ENCODE results near the gene TMEM236.

TMEM236 gene

DNA sequence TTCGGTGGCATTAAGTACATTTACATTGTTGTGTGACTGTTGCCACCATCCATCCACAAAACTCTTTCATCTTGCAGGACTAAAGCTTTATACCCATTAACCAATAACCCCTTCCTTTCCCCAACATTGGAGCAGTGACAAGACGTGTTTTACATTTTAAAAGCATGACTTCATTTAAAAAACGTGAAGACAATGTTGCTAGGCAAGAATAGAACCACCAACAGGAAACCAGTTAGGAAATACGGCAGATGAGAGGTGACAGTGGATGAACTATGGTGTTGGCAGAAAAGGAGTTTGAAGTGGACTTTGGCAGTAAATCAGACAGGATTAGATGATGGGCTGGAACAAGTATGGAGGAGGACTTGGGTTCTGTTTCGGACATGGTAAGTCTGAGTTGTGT is 17.0 kb downstream of the TMEM236 start:
- H3K4me3 ChIP-seq (ENCODE audit: low read depth, low read length) = no peak overlapping the region
- TF ChIP-seq, protein P1, sequence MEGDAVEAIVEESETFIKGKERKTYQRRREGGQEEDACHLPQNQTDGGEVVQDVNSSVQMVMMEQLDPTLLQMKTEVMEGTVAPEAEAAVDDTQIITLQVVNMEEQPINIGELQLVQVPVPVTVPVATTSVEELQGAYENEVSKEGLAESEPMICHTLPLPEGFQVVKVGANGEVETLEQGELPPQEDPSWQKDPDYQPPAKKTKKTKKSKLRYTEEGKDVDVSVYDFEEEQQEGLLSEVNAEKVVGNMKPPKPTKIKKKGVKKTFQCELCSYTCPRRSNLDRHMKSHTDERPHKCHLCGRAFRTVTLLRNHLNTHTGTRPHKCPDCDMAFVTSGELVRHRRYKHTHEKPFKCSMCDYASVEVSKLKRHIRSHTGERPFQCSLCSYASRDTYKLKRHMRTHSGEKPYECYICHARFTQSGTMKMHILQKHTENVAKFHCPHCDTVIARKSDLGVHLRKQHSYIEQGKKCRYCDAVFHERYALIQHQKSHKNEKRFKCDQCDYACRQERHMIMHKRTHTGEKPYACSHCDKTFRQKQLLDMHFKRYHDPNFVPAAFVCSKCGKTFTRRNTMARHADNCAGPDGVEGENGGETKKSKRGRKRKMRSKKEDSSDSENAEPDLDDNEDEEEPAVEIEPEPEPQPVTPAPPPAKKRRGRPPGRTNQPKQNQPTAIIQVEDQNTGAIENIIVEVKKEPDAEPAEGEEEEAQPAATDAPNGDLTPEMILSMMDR (IDR thresholded peaks at IDR 0.05; ENCODE audit: insufficient read depth, low read depth, low read length, missing control alignments) = no peak
- no peak for DNase-seq (ENCODE audit: low read depth)

DNA sequence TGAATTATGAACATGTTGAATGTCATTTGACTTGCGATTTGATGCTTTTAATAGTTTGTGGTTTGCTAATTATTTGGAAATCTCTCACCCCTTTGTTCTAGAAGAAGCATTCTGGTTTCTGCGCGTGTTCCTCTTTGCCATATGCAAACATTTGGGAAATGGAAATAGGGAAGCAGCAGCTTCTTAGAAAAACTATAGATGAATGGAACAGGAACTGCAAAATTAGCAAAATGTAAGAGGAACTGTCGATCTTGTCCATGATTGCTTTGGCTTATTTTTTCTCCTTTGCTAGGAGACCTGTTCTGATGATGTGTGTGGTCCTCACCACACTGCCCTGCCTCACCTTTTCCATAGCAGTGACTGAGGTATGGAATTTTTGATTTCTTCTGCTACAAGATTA is 19.0 kb downstream of the TMEM236 start:
- DNase-seq (ENCODE audit: low read depth) = no peak
- no peak overlapping the region for H3K4me3 ChIP-seq (ENCODE audit: low read depth, low read length)
- TF ChIP-seq, protein P1 (IDR thresholded peaks at IDR 0.05; ENCODE audit: insufficient read depth, low read depth, low read length, missing control alignments) = no peak

DNA sequence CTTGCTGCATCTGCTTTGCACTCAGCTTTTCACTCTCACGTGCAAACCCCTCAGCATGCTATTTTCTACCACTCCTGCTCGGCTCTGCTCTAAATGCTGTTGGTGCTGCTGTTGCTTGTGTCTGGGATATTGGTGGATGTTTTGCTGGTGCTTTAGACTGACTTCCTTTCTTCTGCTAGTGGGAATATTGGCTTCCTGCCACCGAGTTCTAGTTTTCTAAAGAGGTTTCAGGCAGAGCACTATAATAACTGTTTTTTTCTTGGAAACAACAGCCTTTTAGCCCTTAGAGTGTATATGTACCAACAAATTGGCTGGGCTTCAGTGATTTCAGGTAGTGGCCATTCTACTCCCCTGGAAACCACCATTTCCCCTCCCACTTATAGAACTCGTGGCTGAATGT is 27.8 kb downstream of the TMEM236 start:
- TF ChIP-seq, protein P1 (IDR thresholded peaks at IDR 0.05; ENCODE audit: insufficient read depth, low read depth, low read length, missing control alignments) = no peak
- H3K4me3 ChIP-seq (ENCODE audit: low read depth, low read length) = no peak overlapping the region
- no peak for DNase-seq (ENCODE audit: low read depth)

DNA sequence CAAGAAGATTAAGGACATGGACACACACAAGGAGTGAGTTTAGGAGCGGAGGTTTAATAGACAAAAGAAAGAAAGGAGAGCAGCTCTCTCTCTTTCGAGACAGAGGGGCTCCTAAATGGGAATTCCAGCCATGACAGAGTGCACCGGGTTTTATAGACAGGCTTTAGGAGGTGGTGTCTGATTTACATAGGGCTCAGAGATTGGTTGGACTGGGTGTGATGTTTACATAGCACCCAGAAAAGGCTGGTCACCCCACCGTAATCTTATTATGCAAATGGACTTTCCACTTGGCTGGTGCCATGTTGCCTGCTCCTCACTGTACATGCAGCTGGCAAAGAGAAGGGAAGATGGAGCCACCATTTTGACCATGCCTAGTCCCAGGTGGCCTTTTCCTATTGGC is 28.7 kb downstream of the TMEM236 start:
- TF ChIP-seq, protein P1 (IDR thresholded peaks at IDR 0.05; ENCODE audit: insufficient read depth, low read depth, low read length, missing control alignments) = no peak
- DNase-seq (ENCODE audit: low read depth) = no peak
- no peak overlapping the region for H3K4me3 ChIP-seq (ENCODE audit: low read depth, low read length)

DNA sequence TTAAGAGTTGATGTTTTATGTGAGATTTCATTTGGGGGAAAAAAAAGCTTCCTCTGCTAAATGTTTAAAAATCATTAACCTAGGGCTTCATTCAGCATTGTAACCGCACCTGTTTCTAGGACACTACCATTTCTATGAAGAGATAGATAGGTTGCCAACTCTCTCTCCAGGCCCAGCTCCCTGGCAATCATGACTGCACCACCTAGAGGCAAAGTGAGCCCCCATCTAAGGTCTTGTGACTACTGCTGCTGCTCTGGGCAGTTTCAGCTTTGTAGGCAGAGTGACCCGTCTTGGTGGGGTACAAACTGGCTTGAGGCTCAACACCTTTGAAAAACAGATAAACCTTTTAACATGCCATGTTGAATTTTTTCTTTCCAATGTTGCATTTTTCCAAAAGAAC is 29.9 kb downstream of the TMEM236 start:
- TF ChIP-seq, protein P1 (IDR thresholded peaks at IDR 0.05; ENCODE audit: insufficient read depth, low read depth, low read length, missing control alignments) = no peak
- peak; percentile 6 for DNase-seq (ENCODE audit: low read depth)

DNA sequence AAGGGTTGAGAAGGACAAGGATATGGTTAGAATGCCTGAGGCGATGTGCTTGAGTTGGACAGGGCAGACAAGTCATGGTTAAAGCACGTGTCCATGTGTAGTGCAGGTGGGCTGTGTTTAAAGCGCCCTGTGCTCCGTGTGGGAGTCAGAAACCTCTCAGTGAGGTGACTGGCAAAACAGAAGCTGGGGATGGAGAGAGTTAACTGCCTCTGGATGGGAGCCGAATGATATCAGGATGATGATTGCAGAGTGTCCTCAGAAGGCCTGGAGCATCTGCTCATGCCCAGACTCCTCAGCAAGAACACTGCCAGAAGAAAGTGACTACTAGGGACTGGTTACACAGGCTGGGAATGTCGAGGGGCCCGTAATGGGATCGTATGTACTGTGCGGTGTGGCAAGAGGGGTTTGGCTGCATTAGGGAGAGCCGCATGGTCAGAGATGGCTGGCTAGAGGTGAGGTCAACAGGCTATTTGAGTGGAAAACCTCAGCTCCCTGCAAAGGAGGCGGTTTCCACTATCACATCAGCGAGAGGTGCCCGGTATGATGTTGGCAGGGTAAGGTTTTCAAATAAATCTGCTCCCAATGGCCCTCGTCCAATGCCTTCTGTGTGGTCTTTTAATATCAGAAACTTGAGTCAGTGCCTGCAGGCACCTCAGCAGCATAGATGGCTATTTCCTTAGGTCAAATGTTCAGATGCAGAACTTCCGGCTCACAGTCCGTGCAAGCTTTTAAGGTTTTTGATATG is 31.1 kb downstream of the TMEM236 start:
- DNase-seq (ENCODE audit: low read depth) = no peak

More for the DNA sequence above, 29.9 kb downstream of the TMEM236 start:
- H3K4me3 ChIP-seq (ENCODE audit: low read depth, low read length) = no peak overlapping the region

More for the DNA sequence above, 31.1 kb downstream of the TMEM236 start:
- TF ChIP-seq, protein P1 (IDR thresholded peaks at IDR 0.05; ENCODE audit: insufficient read depth, low read depth, low read length, missing control alignments) = no peak
- H3K4me3 ChIP-seq (ENCODE audit: low read depth, low read length) = no peak overlapping the region

Measured in GM12865 (cell line).